GM23338 (cell line): ENCODE results near the gene NINL. TPM values are rescaled to one million over a fixed set of nuclear protein-coding genes. Genes with fewer than 3 reads are reported as not detected.
A peak's percentile ranks its signal among the peaks of the same experiment; 100 is the strongest.

ENCODE experiments used
- ATAC-seq: fragments of 200-7000 bp; cut with Tn5 transposase; 3 replicates; pipeline ENCODE4 v1.9.1; 2020
- DNase-seq: peaks from one replicate; pipeline ENCODE4 v3.0.0-alpha.2; 2015; ENCODE audit warnings: low spot score
- H2AFZ ChIP-seq: fragments of 200-600 bp; sonication (generic); 2 replicates; pipeline ENCODE4 v1.8.0; 2016; ENCODE audit warnings: antibody characterized with exemption, mild to moderate bottlenecking, moderate library complexity
- H3F3A ChIP-seq: fragments of 200-600 bp; sonication (generic); replicated peaks from 2 replicates; pipeline ENCODE4 v1.8.0; 2017; ENCODE audit warnings: antibody characterized with exemption, mixed run types, low read depth
- H3K27ac ChIP-seq: fragments of 200-600 bp; sonication (generic); 2 replicates; pipeline ENCODE4 v1.6.1; 2016; ENCODE audit warnings: low read depth
- H3K27me3 ChIP-seq: fragments of 200-600 bp; sonication (generic); 2 replicates; pipeline ENCODE4 v1.8.0; 2016; ENCODE audit warnings: mild to moderate bottlenecking, mixed run types, moderate library complexity; ENCODE audit not compliant: insufficient read depth
- H3K36me3 ChIP-seq: fragments of 200-600 bp; sonication (generic); 2 replicates; pipeline ENCODE4 v1.8.0; 2016; ENCODE audit warnings: mild to moderate bottlenecking; ENCODE audit not compliant: insufficient read depth
- H3K4me1 ChIP-seq: fragments of 200-600 bp; sonication (generic); 2 replicates; pipeline ENCODE4 v1.8.0; 2016; ENCODE audit warnings: mild to moderate bottlenecking, moderate library complexity; ENCODE audit not compliant: insufficient read depth
- H3K4me2 ChIP-seq: fragments of 200-600 bp; sonication (generic); 2 replicates; pipeline ENCODE4 v1.7.1; 2017; ENCODE audit warnings: mixed run types
- H3K4me3 ChIP-seq: fragments of 200-600 bp; sonication (generic); 2 replicates; pipeline ENCODE4 v1.6.1; 2016; ENCODE audit warnings: mixed run types
- H3K79me2 ChIP-seq: fragments of 200-600 bp; sonication (generic); replicated peaks from 2 replicates; pipeline ENCODE4 v1.8.0; 2017; ENCODE audit warnings: mild to moderate bottlenecking; ENCODE audit not compliant: insufficient read depth
- H3K9me2 ChIP-seq: fragments of 200-600 bp; sonication (generic); 2 replicates; pipeline ENCODE4 v1.8.0; 2017; ENCODE audit not compliant: insufficient read depth
- H4K20me1 ChIP-seq: fragments of 200-600 bp; sonication (generic); replicated peaks from 2 replicates; pipeline ENCODE4 v1.8.0; 2017; ENCODE audit warnings: mild to moderate bottlenecking; ENCODE audit not compliant: insufficient read depth
- H3K27ac Mint-ChIP-seq: 2 replicates; pipeline ENCODE4 v1.8.0; 2020; ENCODE audit warnings: inconsistent platforms, mild to moderate bottlenecking, moderate library complexity, mixed read lengths
- H3K27me3 Mint-ChIP-seq: 3 replicates; pipeline ENCODE4 v1.8.0; 2022; ENCODE audit warnings: low read depth, mild to moderate bottlenecking, moderate library complexity, mixed read lengths, inconsistent platforms; ENCODE audit not compliant: insufficient read depth, poor library complexity
- H3K36me3 Mint-ChIP-seq: 3 replicates; pipeline ENCODE4 v1.8.0; 2021; ENCODE audit warnings: low read depth, mild to moderate bottlenecking, inconsistent platforms, moderate library complexity, mixed read lengths
- H3K4me1 Mint-ChIP-seq: 3 replicates; pipeline ENCODE4 v1.8.0; 2020; ENCODE audit warnings: mild to moderate bottlenecking, inconsistent platforms, mixed read lengths
- H3K4me3 Mint-ChIP-seq: 3 replicates; pipeline ENCODE4 v1.8.0; 2021; ENCODE audit warnings: moderate library complexity, mild to moderate bottlenecking, inconsistent platforms, mixed read lengths
- H3K9me3 Mint-ChIP-seq: 3 replicates; pipeline ENCODE4 v1.8.0; 2020; ENCODE audit warnings: moderate library complexity, mild to moderate bottlenecking, inconsistent platforms, mixed read lengths
- CREB1 ChIP-seq: fragments of 250-450 bp; sonication (Bioruptor Pico); IDR thresholded peaks from 2 replicates; pipeline ENCODE4 v1.5.0; 2020; ENCODE audit warnings: low read depth, mild to moderate bottlenecking, moderate library complexity
- CTCF ChIP-seq, 2 experiments: fragments of 200-600 bp in 1 of 2; sonication (generic) in 1 of 2; conservative IDR thresholded peaks; 2 replicates each; pipeline versions ENCODE4 v1.5.1 to v1.6.1; 2016 to 2017; ENCODE audit warnings: antibody characterized with exemption in 2 of 2, low read depth in 2 of 2, mild to moderate bottlenecking in 2 of 2, moderate library complexity in 1 of 2
- EZH2 ChIP-seq: fragments of 200-600 bp; sonication (generic); IDR thresholded peaks from one replicate; pipeline ENCODE4 v1.8.0; 2017; ENCODE audit warnings: antibody characterized with exemption, mild to moderate bottlenecking, low read depth; ENCODE audit not compliant: unreplicated experiment
- EZH2phosphoT487 ChIP-seq: fragments of 200-600 bp; sonication (generic); IDR thresholded peaks from one replicate; pipeline ENCODE4 v1.8.1; 2018; ENCODE audit warnings: antibody characterized with exemption; ENCODE audit not compliant: unreplicated experiment
- JUNB ChIP-seq: IDR thresholded peaks from one replicate; pipeline ENCODE4 v1.6.1; 2016; ENCODE audit warnings: antibody characterized with exemption; ENCODE audit not compliant: unreplicated experiment
- NANOG ChIP-seq: IDR thresholded peaks from 2 replicates; pipeline ENCODE4 v1.6.1; 2016; ENCODE audit warnings: antibody characterized with exemption, borderline replicate concordance
- REST ChIP-seq: IDR thresholded peaks from one replicate; pipeline ENCODE4 v1.6.1; 2018; ENCODE audit warnings: antibody characterized with exemption; ENCODE audit not compliant: unreplicated experiment
- ZNF114 ChIP-seq: fragments of 250-450 bp; sonication (Bioruptor Pico); IDR thresholded peaks from 2 replicates; pipeline ENCODE4 v1.5.0; 2020; ENCODE audit warnings: mild to moderate bottlenecking, moderate library complexity
- ZNF331 ChIP-seq: fragments of 250-450 bp; sonication (Bioruptor Pico); IDR thresholded peaks from 2 replicates; pipeline ENCODE4 v1.5.0; 2020; ENCODE audit warnings: low read depth, mild to moderate bottlenecking, moderate library complexity
- ZNF462 ChIP-seq: fragments of 250-450 bp; sonication (Bioruptor Pico); IDR thresholded peaks from 2 replicates; pipeline ENCODE4 v1.5.0; 2020; ENCODE audit warnings: mild to moderate bottlenecking, moderate library complexity
- polyA plus RNA-seq: library from polyadenylated mRNA; unstranded; fragments of >200 nt; fragmentation: Nextera tagmentation; extraction: Ambion mirVana; gene quantifications from 2 replicates; pipeline ENCODE4 v1.2.1, GENCODE V29; 2016
- total RNA-seq: library from RNA; depleted of rRNA; stranded (reverse); fragments of >200 nt; shearing (Covaris generic); gene quantifications from 2 replicates; pipeline ENCODE4 v1.2.3, GENCODE V29; 2014

The NINL gene
- total and polyA plus RNA-seq, 2 experiments from 2014 or later, result 18.0 to 31.2 TPM

- TF ChIP-seq CTCF (conservative IDR thresholded peaks at IDR 0.05; ENCODE audit: low read depth in 2 of 2), result no peak
- no peak for TF ChIP-seq REST
- no peak for TF ChIP-seq NANOG
Observed at GRCh38 chr20:25544311-25544710, 41.0 kb downstream of the NINL start (continued).

GRCh38 chr20:25543068-25543467 is 42.3 kb downstream of the NINL start:
- Histone ChIP-seq H3K79me2 (peaks cover 64% of the 10 kb centered on the region), H3K4me2 (no peak overlapping the region), H3K27ac (peak overlapping the region; percentile 64; the same call in 1 of the 2 replicates), H3K27me3 (no peaks in the 10 kb centered on the region), H3K4me1 (peaks cover 44% of the 10 kb centered on the region), H2AFZ (no peak overlapping the region), H3K4me3 (no peak overlapping the region), H3F3A (no peaks in the 10 kb centered on the region), H3K36me3 (no peaks in the 10 kb centered on the region), H3K9me2 (no peaks in the 10 kb centered on the region; the same call in 1 of the 2 replicates), H4K20me1 (peaks cover 9% of the 10 kb centered on the region)
- no peak overlapping the region; the same call in 1 of the 2 replicates for H3K27ac Mint-ChIP-seq
- H3K4me3 Mint-ChIP-seq, result no peak overlapping the region
- DNase-seq (no peak), ATAC-seq (no peak)
- H3K27me3 Mint-ChIP-seq, result peaks cover 3% of the 10 kb centered on the region
- H3K36me3 Mint-ChIP-seq, result peaks cover 3% of the 10 kb centered on the region; the same call in 1 of the 3 replicates
- peaks cover 62% of the 10 kb centered on the region for H3K4me1 Mint-ChIP-seq
- H3K9me3 Mint-ChIP-seq, result no peaks in the 10 kb centered on the region
- TF ChIP-seq ZNF462 (CRISPR knock-in tag) (no peak), CREB1 (no peak), ZNF331 (no peak), REST (no peak), JUNB (no peak), ZNF114 (no peak), EZH2phosphoT487 (no peak), EZH2 (no peak)
